GM12878 (cell line): ENCODE data around the gene ZNF791. TPM values are rescaled to one million over a fixed set of nuclear protein-coding genes. Genes with fewer than 3 reads are reported as not detected.
A peak's percentile ranks its signal among the peaks of the same experiment; 100 is the strongest.

Experiments used
- CBX3 ChIP-seq: fragments of 200-600 bp; sonication (generic); IDR thresholded peaks from 2 replicates; pipeline ENCODE4 v1.6.1; 2016; ENCODE audit warnings: low read depth, borderline replicate concordance
- CBX5 ChIP-seq: sonication (generic); IDR thresholded peaks from 2 replicates; pipeline ENCODE4 v1.6.1; 2016; ENCODE audit warnings: low read depth, moderate library complexity, mild to moderate bottlenecking, inconsistent platforms
- CTCF ChIP-seq, 3 experiments: IDR thresholded peaks in 2 of 3; conservative IDR thresholded peaks in 1 of 3; 2 replicates each; pipeline ENCODE4 v1.5.1; 2011; ENCODE audit warnings: low read depth in 3 of 3, low read length in 3 of 3, mild to moderate bottlenecking in 3 of 3, control low read depth in 2 of 3, moderate library complexity in 2 of 3, inconsistent platforms in 1 of 3, mixed read lengths in 1 of 3; ENCODE audit not compliant: control insufficient read depth in 2 of 3, insufficient read depth in 1 of 3; ENCODE audit errors: extremely low read depth in 1 of 3
- FOXK2 ChIP-seq: fragments of 450-650 bp; IDR thresholded peaks from 2 replicates; pipeline ENCODE4 v1.6.1; 2017; ENCODE audit warnings: mild to moderate bottlenecking, moderate library complexity
- IKZF1 ChIP-seq: fragments of 450-650 bp; conservative IDR thresholded peaks from 2 replicates; pipeline ENCODE4 v1.6.1; 2017; ENCODE audit warnings: antibody characterized with exemption, mild to moderate bottlenecking
- JUNB ChIP-seq: IDR thresholded peaks from 2 replicates; pipeline ENCODE4 v1.6.1; 2016; ENCODE audit warnings: antibody characterized with exemption, mild to moderate bottlenecking
- JUND ChIP-seq: IDR thresholded peaks from 2 replicates; pipeline ENCODE4 v1.6.1; 2012; ENCODE audit warnings: low read depth, mild to moderate bottlenecking, low read length, improper control_type of control experiment, moderate library complexity
- NFYA ChIP-seq: IDR thresholded peaks from 2 replicates; pipeline ENCODE4 v1.6.1; 2011; ENCODE audit warnings: low read depth, mild to moderate bottlenecking, low read length, improper control_type of control experiment, borderline replicate concordance
- NRF1 ChIP-seq: conservative IDR thresholded peaks from 2 replicates; pipeline ENCODE4 v1.6.1; 2011; ENCODE audit warnings: mild to moderate bottlenecking, low read depth, low read length, improper control_type of control experiment
- RELB ChIP-seq: fragments of 450-650 bp; IDR thresholded peaks from 2 replicates; pipeline ENCODE4 v1.6.1; 2017; ENCODE audit warnings: low read depth, mild to moderate bottlenecking, moderate library complexity
- SIX5 ChIP-seq: IDR thresholded peaks from 2 replicates; pipeline ENCODE4 v1.6.1; 2011; ENCODE audit warnings: mild to moderate bottlenecking, low read depth, low read length, moderate library complexity; ENCODE audit not compliant: severe bottlenecking
- STAT3 ChIP-seq: IDR thresholded peaks from 2 replicates; pipeline ENCODE4 v1.6.1; 2011; ENCODE audit warnings: low read depth, low read length, improper control_type of control experiment
- ZNF384 ChIP-seq: IDR thresholded peaks from 2 replicates; pipeline ENCODE4 v1.6.1; 2012; ENCODE audit warnings: low read depth, mild to moderate bottlenecking, low read length, improper control_type of control experiment, borderline replicate concordance
- ZNF687 ChIP-seq: fragments of 450-650 bp; IDR thresholded peaks from 2 replicates; pipeline ENCODE4 v1.6.1; 2017; ENCODE audit warnings: mild to moderate bottlenecking, moderate library complexity
- polyA plus RNA-seq, 11 experiments: library from polyadenylated mRNA; depleted of rRNA in 4 of 11; unstranded in 6 of 11; stranded (reverse) in 5 of 11; fragments of >200 nt; fragmentation: Nextera tagmentation in 4 of 11; fragmentation: Illumina TruSeq in 1 of 11; extraction: Ambion mirVana in 4 of 11; extraction: Trizol in 1 of 11; gene quantifications; 1 replicate in 1 of 11; 2 replicates in 10 of 11; pipeline versions ENCODE4 v1.2.1 to v1.2.3, GENCODE V29; 2011 to 2016; ENCODE audit warnings: inconsistent platforms in 2 of 11, missing spikeins in 2 of 11, low read depth in 1 of 11
- total RNA-seq, 4 experiments: library from RNA; depleted of rRNA in 3 of 4; stranded (reverse); fragments of >200 nt in 3 of 4; fragmentation: Illumina TruSeq in 1 of 4; extraction: Trizol in 1 of 4; gene quantifications; 2 replicates each; pipeline versions ENCODE4 v1.2.1 to v1.2.3, GENCODE V29; 2013 to 2021

The ZNF791 gene
- total and polyA plus RNA-seq, 10 of the 15 experiments (the other 5 are each of a cell fraction or from before 2014, with no cell fraction given) = 7.5 to 24.0 (median 11.8) TPM

- no peak for TF ChIP-seq SIX5
- no peak for TF ChIP-seq ZNF384
- no peak for TF ChIP-seq JUND
- TF ChIP-seq RELB = peak; percentile 26; the same call in 1 of the 2 replicates
- no peak for TF ChIP-seq NRF1
- no peak for TF ChIP-seq STAT3
- TF ChIP-seq CBX5 = no peak
- TF ChIP-seq CBX3 = no peak
- TF ChIP-seq FOXK2 = no peak
- peak; percentile 66 for TF ChIP-seq ZNF687
- TF ChIP-seq CTCF (IDR thresholded peaks at IDR 0.05 in 2 of 3, conservative IDR thresholded peaks at IDR 0.05 in 1 of 3; ENCODE audit: control insufficient read depth in 2 of 3, extremely low read depth in 1 of 3, insufficient read depth in 1 of 3, low read depth in 3 of 3, low read length in 3 of 3) = no peak
- TF ChIP-seq JUNB = no peak
- no peak for TF ChIP-seq NFYA
- TF ChIP-seq IKZF1 = peak; percentile 75
These were observed 54.5 kb downstream of the ZNF791 start (continued) for GRCh38 chr19:12665281-12665573.
